ENCODE results near the gene FAM185A. TPM values are rescaled to one million over a fixed set of nuclear protein-coding genes. Genes with fewer than 3 reads are reported as not detected.

FAM185A gene
- total and polyA plus RNA-seq, 9 of the 15 experiments (the other 6 are each of a cell fraction or from before 2014, with no cell fraction given), result 1.7 to 17.4 (median 10.6) TPM

GRCh38 chr7:102813191-102814024, 64.6 kb downstream of the FAM185A start:
- H3K9me1 ChIP-seq (ENCODE audit: control insufficient read depth, insufficient read depth, low read length), result no peaks in the 10 kb centered on the region
- H3K79me2 ChIP-seq (ENCODE audit: control insufficient read depth, insufficient read depth, low read length), result no peaks in the 10 kb centered on the region
- ChIA-PET CTCF (ENCODE audit: low intra/inter-chr PET ratio) (no interaction called here), POLR2A (interaction anchor here (0.7 kb wide), 1 partner anchor 15 kb away, joined by 4 read pairs; no protein-coding TSS in a partner anchor)
- intact Hi-C loops (cut with micrococcal nuclease), result no loop called here
- BruUV-seq (replicated peaks), result no TSS peak
- H3K27ac ChIP-seq (ENCODE audit: extremely low read depth, low read depth, low read length), result no peak overlapping the region
- H3K27me3 ChIP-seq (ENCODE audit: control insufficient read depth in 2 of 2, insufficient read depth in 2 of 2, low read length in 2 of 2), result no peaks in the 10 kb centered on the region
- no peak for DNase-seq (ENCODE audit: extremely low read depth in 1 of 4, low spot score in 3 of 4)
- no peaks in the 10 kb centered on the region for H4K20me1 ChIP-seq (replicated peaks; ENCODE audit: control insufficient read depth, insufficient read depth, low read length)
- ATAC-seq, result no peak
- WGBS (ENCODE audit: insufficient coverage, low coverage, missing lambda C conversion rate), result 74% methylated on average over 2 of the region's 2 CpGs
- in situ Hi-C loops (cut with MboI), result no loop called here
- no peak overlapping the region for H3K4me3 ChIP-seq
- H3K36me3 ChIP-seq (ENCODE audit: control insufficient read depth, insufficient read depth, low read length), result peaks cover 73% of the 10 kb centered on the region
- TF ChIP-seq HDAC6 (IDR thresholded peaks at IDR 0.05; ENCODE audit: low read depth, low read length), result no peak
- TF ChIP-seq ETV1 (tag; conservative IDR thresholded peaks at IDR 0.05; ENCODE audit: low read depth), result no peak
- TF ChIP-seq FOSL1 (tag; conservative IDR thresholded peaks at IDR 0.05), result no peak
- TF ChIP-seq ZNF263 (CRISPR knock-in tag; IDR thresholded peaks at IDR 0.05; ENCODE audit: borderline replicate concordance), result no peak
- TF ChIP-seq RFX7 (CRISPR knock-in tag; IDR thresholded peaks at IDR 0.05), result no peak
- no peak for TF ChIP-seq RERE (CRISPR knock-in tag; IDR thresholded peaks at IDR 0.05; ENCODE audit: borderline replicate concordance)
- TF ChIP-seq KDM4B (IDR thresholded peaks at IDR 0.05; ENCODE audit: borderline replicate concordance in 2 of 2, low read depth in 1 of 2), result no peak
- TF ChIP-seq EP300 (IDR thresholded peaks at IDR 0.05; ENCODE audit: low read length), result no peak
- no peak for TF ChIP-seq WHSC1 (IDR thresholded peaks at IDR 0.05; ENCODE audit: low read length)
- no peak for TF ChIP-seq NFATC3 (IDR thresholded peaks at IDR 0.05)
- no peak for TF ChIP-seq KHSRP (IDR thresholded peaks at IDR 0.05)
- H3K4me1 ChIP-seq (replicated peaks in 1 of 2; ENCODE audit: control insufficient read depth in 2 of 2, insufficient read depth in 2 of 2, low read length in 2 of 2), result no peaks in the 10 kb centered on the region
- no peak overlapping the region for H2AFZ ChIP-seq (ENCODE audit: low read depth, low read length)
- no peak overlapping the region for H3K9ac ChIP-seq (ENCODE audit: insufficient read depth in 1 of 2, low read depth in 2 of 2, low read length in 2 of 2)
- no peak overlapping the region for H3K4me2 ChIP-seq (ENCODE audit: insufficient read depth, low read length)
- no peak for FAIRE-seq
- no peaks in the 10 kb centered on the region for H3K9me3 ChIP-seq (replicated peaks; ENCODE audit: control insufficient read depth, insufficient read depth, low read depth, low read length)

Data from K562 (cell line).